K562 (cell line): ENCODE measurements around the gene EN1. TPM values are rescaled to one million over a fixed set of nuclear protein-coding genes. Genes with fewer than 3 reads are reported as not detected.
A peak's percentile ranks its signal among the peaks of the same experiment; 100 is the strongest.

Experiments used
- ATAC-seq: fragments of 200-7000 bp; cut with Tn5 transposase; 3 replicates; pipeline ENCODE4 v1.9.1; 2020; ENCODE audit warnings: moderate library complexity
- BruUV-seq: library from RNA; stranded (reverse); fragments of 400-500 nt; replicated peaks from 2 replicates; lab custom pipeline; 2021; lab: Mats Ljungman, UMichigan
- CTCF ChIA-PET: fragments of 300-600 bp; formaldehyde crosslinking; extraction: SDS; loops from one replicate; lab custom pipeline; 2021; ENCODE audit warnings: low intra/inter-chr PET ratio; lab: Yijun Ruan, JAX
- POLR2A ChIA-PET: fragments of 300-600, 350-650 bp; sonication (Branson Sonifier 250); formaldehyde crosslinking; extraction: SDS; loops from one replicate; lab custom pipeline; 2021; ENCODE audit warnings: antibody characterized with exemption, inconsistent platforms; lab: Yijun Ruan, JAX
- DNase-seq, 4 experiments: peaks; one replicate each; pipeline versions ENCODE4 v3.0.0 to v3.0.0-alpha.2; 2011 to 2018; ENCODE audit warnings: low spot score in 3 of 4, mixed read lengths in 3 of 4; ENCODE audit errors: extremely low read depth in 1 of 4
- FAIRE-seq: peaks from 2 replicates; lab custom pipeline; 2011; peaks lifted over from hg19 to GRCh38; lab: Jason Lieb, UNC
- H2AFZ ChIP-seq: 2 replicates; pipeline ENCODE4 v1.6.0; 2011; ENCODE audit warnings: low read depth, low read length, control low read depth, inconsistent platforms
- H3K27ac ChIP-seq: fragments of 200-600 bp; 3 replicates; pipeline ENCODE4 v1.8.0; 2011; ENCODE audit warnings: low read depth, mild to moderate bottlenecking, control low read depth, inconsistent platforms, low read length, moderate library complexity, mixed read lengths; ENCODE audit errors: extremely low read depth
- H3K27me3 ChIP-seq, 2 experiments: fragments of 300-600 bp in 1 of 2; 2 replicates in 1 of 2; 3 replicates in 1 of 2; pipeline versions ENCODE4 v1.6.0 to v1.8.0; 2011; ENCODE audit warnings: inconsistent platforms in 2 of 2, low read length in 2 of 2, mild to moderate bottlenecking in 1 of 2, mixed read lengths in 1 of 2, moderate library complexity in 1 of 2; ENCODE audit not compliant: control insufficient read depth in 2 of 2, insufficient read depth in 2 of 2
- H3K36me3 ChIP-seq: fragments of 300-600 bp; 3 replicates; pipeline ENCODE4 v1.8.0; 2011; ENCODE audit warnings: mild to moderate bottlenecking, low read length, inconsistent platforms; ENCODE audit not compliant: control insufficient read depth, insufficient read depth
- H3K4me1 ChIP-seq, 2 experiments: fragments of 200-600 bp in 1 of 2; replicated peaks in 1 of 2; 2 replicates in 1 of 2; 3 replicates in 1 of 2; pipeline versions ENCODE4 v1.5.1 to v1.8.0; 2011; ENCODE audit warnings: inconsistent platforms in 2 of 2, low read length in 2 of 2, mild to moderate bottlenecking in 1 of 2, mixed read lengths in 1 of 2, moderate library complexity in 1 of 2; ENCODE audit not compliant: control insufficient read depth in 2 of 2, insufficient read depth in 2 of 2
- H3K4me2 ChIP-seq: 2 replicates; pipeline ENCODE4 v1.6.1; 2011; ENCODE audit warnings: low read length, control low read depth, inconsistent platforms, mixed read lengths; ENCODE audit not compliant: insufficient read depth
- H3K4me3 ChIP-seq: fragments of 200-600 bp; sonication (generic), shearing (Covaris generic); 2 replicates; pipeline ENCODE4 v1.5.1; 2016; ENCODE audit warnings: control low read depth, inconsistent platforms
- H3K79me2 ChIP-seq: fragments of 200-600 bp; 3 replicates; pipeline ENCODE4 v1.8.0; 2011; ENCODE audit warnings: low read length, inconsistent platforms; ENCODE audit not compliant: control insufficient read depth, insufficient read depth
- H3K9ac ChIP-seq, 2 experiments: 2 replicates each; pipeline versions ENCODE4 v1.6.0 to v1.6.1; 2011; ENCODE audit warnings: low read depth in 2 of 2, low read length in 2 of 2, control low read depth in 1 of 2, inconsistent platforms in 1 of 2, mild to moderate bottlenecking in 1 of 2, mixed read lengths in 1 of 2; ENCODE audit not compliant: insufficient read depth in 1 of 2
- H3K9me1 ChIP-seq: one replicate; pipeline ENCODE4 v1.6.0; 2011; ENCODE audit warnings: inconsistent platforms, mild to moderate bottlenecking, low read length, moderate library complexity; ENCODE audit not compliant: control insufficient read depth, insufficient read depth
- H3K9me3 ChIP-seq: replicated peaks from 2 replicates; pipeline ENCODE4 v1.5.1; 2011; ENCODE audit warnings: low read depth, low read length, inconsistent platforms; ENCODE audit not compliant: control insufficient read depth, insufficient read depth
- H4K20me1 ChIP-seq: replicated peaks from 2 replicates; pipeline ENCODE4 v1.6.1; 2011; ENCODE audit warnings: low read length, inconsistent platforms, mixed read lengths; ENCODE audit not compliant: control insufficient read depth, insufficient read depth
- PRDM10 ChIP-seq: fragments of 450-650 bp; IDR thresholded peaks from 2 replicates; pipeline ENCODE4 v1.6.1; 2018; ENCODE audit not compliant: partially characterized antibody
- SRSF3 ChIP-seq: fragments of 200-400 bp; formaldehyde crosslinking; IDR thresholded peaks from 2 replicates; pipeline ENCODE4 v1.6.1; 2016; ENCODE audit warnings: mild to moderate bottlenecking, low read length, moderate library complexity; ENCODE audit not compliant: insufficient read depth
- ZC3H11A ChIP-seq: IDR thresholded peaks from 2 replicates; pipeline ENCODE4 v1.6.1; 2012; ENCODE audit warnings: low read depth, low read length, improper control_type of control experiment
- ZMIZ1 ChIP-seq, 2 experiments: fragments of 150-350 bp in 1 of 2; IDR thresholded peaks; 2 replicates each; pipeline ENCODE4 v1.6.1; 2012 to 2016; ENCODE audit warnings: low read depth in 2 of 2, low read length in 2 of 2, mild to moderate bottlenecking in 1 of 2, moderate library complexity in 1 of 2
- ZNF431 ChIP-seq: sonication (generic); formaldehyde crosslinking; IDR thresholded peaks from 2 replicates; pipeline ENCODE4 v1.8.0; 2022; ENCODE audit warnings: mild to moderate bottlenecking, missing genetic modification reagents
- WGBS: fragments of 100-300 bp; shearing (Covaris generic); methylation state at CpG from one replicate; pipeline ENCODE4 v1.1.6; 2016; ENCODE audit warnings: low coverage, mixed read lengths; ENCODE audit not compliant: insufficient coverage; ENCODE audit errors: missing lambda C conversion rate; 5-methylcytosine and 5-hydroxymethylcytosine counted together
- in situ Hi-C: fragments of 300-500 bp; cut with MboI; formaldehyde crosslinking; loops from 4 replicates; pipeline ENCODE4 v1.15.0; 2018; ENCODE audit warnings: inconsistent platforms, mixed read lengths
- intact Hi-C: fragments of 100-400 bp; cut with micrococcal nuclease; formaldehyde crosslinking; loops from 2 replicates; pipeline ENCODE4 v1.14.2; 2022
- polyA plus RNA-seq, 8 experiments: library from polyadenylated mRNA; depleted of rRNA in 4 of 8; stranded (reverse) in 5 of 8; unstranded in 3 of 8; fragments of >200 nt; fragmentation: Nextera tagmentation in 2 of 8; fragmentation: Illumina TruSeq in 1 of 8; extraction: Ambion mirVana in 2 of 8; extraction: Trizol in 1 of 8; gene quantifications; 2 replicates each; pipeline versions ENCODE4 v1.2.1 to v1.2.3, GENCODE V29; 2011 to 2014; ENCODE audit warnings: inconsistent platforms in 1 of 8, missing spikeins in 1 of 8
- total RNA-seq, 7 experiments: library from RNA; depleted of rRNA in 6 of 7; stranded (reverse); fragments of >200 nt in 6 of 7; fragmentation: Illumina TruSeq in 2 of 7; extraction: Trizol in 2 of 7; gene quantifications; 2 replicates each; pipeline versions ENCODE4 v1.2.1 to v1.2.3, GENCODE V29; 2011 to 2021; ENCODE audit warnings: low replicate concordance in 1 of 7

EN1 gene
- total and polyA plus RNA-seq, 9 of the 15 experiments (the other 6 are each of a cell fraction or from before 2014, with no cell fraction given) = 0.06 to 2.0 (median 0.51) TPM

GRCh38 chr2:118812552-118812951 lies 34.9 kb downstream of the EN1 start:
- H3K9me3 ChIP-seq = no peaks in the 10 kb centered on the region
- H3K27me3 ChIP-seq = no peaks in the 10 kb centered on the region
- CTCF ChIA-PET = no interaction called here
- POLR2A ChIA-PET = no interaction called here
- H3K36me3 ChIP-seq = no peaks in the 10 kb centered on the region
- no TSS peak for BruUV-seq
- no peak overlapping the region for H3K4me3 ChIP-seq
- H4K20me1 ChIP-seq = no peaks in the 10 kb centered on the region
- in situ Hi-C loops = no loop called here
- H3K79me2 ChIP-seq = no peaks in the 10 kb centered on the region
- no peaks in the 10 kb centered on the region for H3K9me1 ChIP-seq
- no peak for TF ChIP-seq ZC3H11A
- TF ChIP-seq PRDM10 = no peak
- no peak for TF ChIP-seq ZNF431 (CRISPR knock-in tag)
- no peak for TF ChIP-seq ZMIZ1 (IDR thresholded peaks at IDR 0.05; ENCODE audit: low read depth in 2 of 2, low read length in 2 of 2)
- no peak for TF ChIP-seq SRSF3
- 51% methylated on average over 6 of the region's 6 CpGs for WGBS
- FAIRE-seq = peak; percentile 52
- DNase-seq = no peak
- H3K4me2 ChIP-seq = no peak overlapping the region
- H2AFZ ChIP-seq = peak overlapping the region; percentile 72
- H3K27ac ChIP-seq = no peak overlapping the region
- H3K4me1 ChIP-seq = peaks cover 13 to 17% of the 10 kb centered on the region in 2 experiments
- peak; percentile 38 for ATAC-seq
- intact Hi-C loops = no loop called here
- no peak overlapping the region for H3K9ac ChIP-seq
